ENCODE data around the gene ACTL6B. TPM values are rescaled to one million over a fixed set of nuclear protein-coding genes. Genes with fewer than 3 reads are reported as not detected.

Gene ACTL6B
- total and polyA plus RNA-seq, 2 of the 8 experiments (the other 6 are each of a cell fraction or from before 2014, with no cell fraction given), result 2.1 to 4.5 TPM

GRCh38 chr7:100602889-100603725 lies 53.1 kb downstream of the ACTL6B start (continued):
- no peak for TF ChIP-seq KDM1A (IDR thresholded peaks at IDR 0.05; ENCODE audit: borderline replicate concordance, low read length)
- TF ChIP-seq, protein P1, sequence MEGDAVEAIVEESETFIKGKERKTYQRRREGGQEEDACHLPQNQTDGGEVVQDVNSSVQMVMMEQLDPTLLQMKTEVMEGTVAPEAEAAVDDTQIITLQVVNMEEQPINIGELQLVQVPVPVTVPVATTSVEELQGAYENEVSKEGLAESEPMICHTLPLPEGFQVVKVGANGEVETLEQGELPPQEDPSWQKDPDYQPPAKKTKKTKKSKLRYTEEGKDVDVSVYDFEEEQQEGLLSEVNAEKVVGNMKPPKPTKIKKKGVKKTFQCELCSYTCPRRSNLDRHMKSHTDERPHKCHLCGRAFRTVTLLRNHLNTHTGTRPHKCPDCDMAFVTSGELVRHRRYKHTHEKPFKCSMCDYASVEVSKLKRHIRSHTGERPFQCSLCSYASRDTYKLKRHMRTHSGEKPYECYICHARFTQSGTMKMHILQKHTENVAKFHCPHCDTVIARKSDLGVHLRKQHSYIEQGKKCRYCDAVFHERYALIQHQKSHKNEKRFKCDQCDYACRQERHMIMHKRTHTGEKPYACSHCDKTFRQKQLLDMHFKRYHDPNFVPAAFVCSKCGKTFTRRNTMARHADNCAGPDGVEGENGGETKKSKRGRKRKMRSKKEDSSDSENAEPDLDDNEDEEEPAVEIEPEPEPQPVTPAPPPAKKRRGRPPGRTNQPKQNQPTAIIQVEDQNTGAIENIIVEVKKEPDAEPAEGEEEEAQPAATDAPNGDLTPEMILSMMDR (IDR thresholded peaks at IDR 0.05; ENCODE audit: control extremely low read depth in 1 of 3, insufficient read depth in 1 of 3, low read depth in 1 of 3, low read length in 3 of 3), result no peak
- no peak for TF ChIP-seq CHD1 (IDR thresholded peaks at IDR 0.05; ENCODE audit: low read depth, low read length)
- TF ChIP-seq SRF (IDR thresholded peaks at IDR 0.05; ENCODE audit: low read depth, low read length), result no peak
- no peak for TF ChIP-seq FOSL1 (IDR thresholded peaks at IDR 0.05; ENCODE audit: insufficient read depth, low read depth, low read length)
- no peak for TF ChIP-seq JUND (IDR thresholded peaks at IDR 0.05; ENCODE audit: low read length)
- 0 out of 2 replicates have a peak, but pooled peaks have one; percentile 25 for TF ChIP-seq TBP (IDR thresholded peaks at IDR 0.05; ENCODE audit: low read depth, low read length)
- no peak for TF ChIP-seq ZNF274 (IDR thresholded peaks at IDR 0.05; ENCODE audit: borderline replicate concordance, extremely low read depth, low read length)
- TF ChIP-seq EZH2 (IDR thresholded peaks at IDR 0.05; ENCODE audit: low read depth, low read length, severe bottlenecking), result no peak
- no peak for TF ChIP-seq KDM5A (IDR thresholded peaks at IDR 0.05; ENCODE audit: low read length)
- peak; percentile 95 for TF ChIP-seq TCF12 (IDR thresholded peaks at IDR 0.05; ENCODE audit: low read depth, low read length)
- TF ChIP-seq CREB1 (IDR thresholded peaks at IDR 0.05), result no peak
- TF ChIP-seq, protein P2, sequence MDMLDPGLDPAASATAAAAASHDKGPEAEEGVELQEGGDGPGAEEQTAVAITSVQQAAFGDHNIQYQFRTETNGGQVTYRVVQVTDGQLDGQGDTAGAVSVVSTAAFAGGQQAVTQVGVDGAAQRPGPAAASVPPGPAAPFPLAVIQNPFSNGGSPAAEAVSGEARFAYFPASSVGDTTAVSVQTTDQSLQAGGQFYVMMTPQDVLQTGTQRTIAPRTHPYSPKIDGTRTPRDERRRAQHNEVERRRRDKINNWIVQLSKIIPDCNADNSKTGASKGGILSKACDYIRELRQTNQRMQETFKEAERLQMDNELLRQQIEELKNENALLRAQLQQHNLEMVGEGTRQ (IDR thresholded peaks at IDR 0.05; ENCODE audit: low read length), result no peak
- peak; percentile 76 for TF ChIP-seq NANOG (IDR thresholded peaks at IDR 0.05; ENCODE audit: insufficient read depth, low read depth, low read length, poor library complexity, severe bottlenecking)
- TF ChIP-seq BCL11A (IDR thresholded peaks at IDR 0.05; ENCODE audit: low read depth in 2 of 2, low read length in 2 of 2), result no peak
- no peak for TF ChIP-seq BRCA1 (IDR thresholded peaks at IDR 0.05; ENCODE audit: low read depth, low read length)
- no peak for TF ChIP-seq RXRA (IDR thresholded peaks at IDR 0.05; ENCODE audit: insufficient read depth, low read depth, low read length)
- no peak for TF ChIP-seq EGR1 (IDR thresholded peaks at IDR 0.05; ENCODE audit: borderline replicate concordance, low read depth, low read length)
- no peak for TF ChIP-seq BACH1 (IDR thresholded peaks at IDR 0.05; ENCODE audit: low read length)
- no peak for TF ChIP-seq NRF1 (IDR thresholded peaks at IDR 0.05; ENCODE audit: low read depth, low read length)
- no peak for TF ChIP-seq CBX8 (IDR thresholded peaks at IDR 0.05; ENCODE audit: borderline replicate concordance, low read depth, low read length)

Measured in H1 (cell line).